Pancreas (tissue), 10 donors: ENCODE measurements around the gene ZFP92. TPM values are rescaled to one million over a fixed set of nuclear protein-coding genes. Genes with fewer than 3 reads are reported as not detected.

ENCODE experiments used
- ATAC-seq, 4 donors: fragments of 200-7000 bp; cut with Tn5 transposase; one replicate each; pipeline versions ENCODE4 v1.8.0 to v1.9.1; 2020; ENCODE audit warnings: mild to moderate bottlenecking in 4 of 4, moderate library complexity in 4 of 4
- DNase-seq, 6 donors: peaks; one replicate each; pipeline ENCODE4 v3.0.0-alpha.2; 2020
- FAIRE-seq: peaks from 2 replicates; lab custom pipeline; 2012; peaks lifted over from hg19 to GRCh38; lab: Jason Lieb, UNC
- H3K27ac ChIP-seq, 4 donors: fragments of 200-600 bp; sonication (generic); 1 replicate in 3 of 4; 2 replicates in 1 of 4; pipeline versions ENCODE4 v1.5.0 to v1.8.0; 2020
- H3K27me3 ChIP-seq, 4 donors: fragments of 200-600 bp; one replicate each; pipeline ENCODE4 v1.8.0; 2021
- H3K36me3 ChIP-seq, 3 donors: fragments of 200-600 bp; sonication (generic) in 1 of 3; one replicate each; pipeline versions ENCODE4 v1.5.0 to v1.8.0; 2020 to 2021
- H3K4me1 ChIP-seq, 3 donors: fragments of 200-600 bp; one replicate each; pipeline ENCODE4 v1.8.0; 2021
- H3K4me3 ChIP-seq, 4 donors: fragments of 200-600 bp; sonication (generic) in 2 of 4; one replicate each; pipeline versions ENCODE4 v1.5.0 to v1.8.0; 2020 to 2021
- H3K9me3 ChIP-seq, 4 donors: fragments of 200-600 bp; one replicate each; pipeline ENCODE4 v1.8.0; 2021
- CTCF ChIP-seq, 4 donors: fragments of 200-600 bp; sonication (generic) in 3 of 4; IDR thresholded peaks; one replicate each; pipeline versions ENCODE4 v1.5.0 to v1.8.0; 2021; ENCODE audit warnings: antibody characterized with exemption in 4 of 4
- WGBS, 2 donors: extraction: QIAGEN DNeasy Blood & Tissue Kit; methylation state at CpG; one replicate each; pipeline ENCODE4 v1.1.7; 2013; 5-methylcytosine and 5-hydroxymethylcytosine counted together
- intact Hi-C, 3 donors: fragments of 100-400 bp; cut with DNase I; formaldehyde crosslinking; loops; one replicate each; pipeline versions ENCODE4 v1.11.1 to v1.14.2; 2022
- polyA plus RNA-seq, 2 donors: library from polyadenylated mRNA; stranded (reverse); fragments of 200-250 nt; gene quantifications; one replicate each; pipeline ENCODE4 v1.2.3, GENCODE V29; 2013
- total RNA-seq, 6 donors: library from RNA; stranded (reverse); fragmentation: NEBNext Ultra II Directional in 4 of 6; extraction: Animal tissue kit (Norgen Biotek cat#: 25700) in 4 of 6; gene quantifications; one replicate each; pipeline versions ENCODE4 v1.2.1 to v1.2.4, GENCODE V29; 2021 to 2023
- donor health status: healthy with polysubstance abuse.
- donor health status: DM: no; HTN: no; CAD: no; lungs with moderate emphysema.
- donor health status: DM: no; HTN: no; CAD: no.
- donor health status: control.
- donor health status: control.
- donor health status: Bipolar disorder and iron deficiency.
- donor health status: DM: yes; HTN: yes; CAD: no.
- donor health status: DM: no; HTN: no; CAD: no.
- donor health status: DM: no; HTN: no; CAD: no.
- donor health status: DM: yes; HTN: yes; CAD: no.

ZFP92 gene
- total and polyA plus RNA-seq, 8 donors = 0.28 to 1.00 (median 0.41) TPM

- no peaks in the 10 kb centered on the region for H3K36me3 ChIP-seq
- no peak overlapping the region for H3K4me3 ChIP-seq
- intact Hi-C loops = no loop called here
- FAIRE-seq (no peak), ATAC-seq (no peak), DNase-seq (no peak)
- H3K9me3 ChIP-seq = no peaks in the 10 kb centered on the region
- 82 to 89% methylated on average over 11 to 12 of the region's 12 CpGs for WGBS, 2 donors
- H3K4me1 ChIP-seq = no peaks in the 10 kb centered on the region
- H3K27me3 ChIP-seq = peaks cover 0 to 4% (median 0%) of the 10 kb centered on the region in 4 donors
- H3K27ac ChIP-seq = no peak overlapping the region
- no peak for TF ChIP-seq CTCF (IDR thresholded peaks at IDR 0.05)
Measured at GRCh38 chrX:153408871-153409351, 2.4 kb upstream of the ZFP92 start.

- 78 to 79% methylated on average over 27 to 30 of the region's 30 CpGs for WGBS, 2 donors
- no peak for FAIRE-seq
Measured at GRCh38 chrX:153409414-153410101, 1.7 kb upstream of the ZFP92 start.

GRCh38 chrX:153410373-153410772, 899 bp upstream of the ZFP92 start:
- no peak for ATAC-seq
- intact Hi-C loops = no loop called here
- no peaks in the 10 kb centered on the region for H3K9me3 ChIP-seq
- H3K36me3 ChIP-seq = no peaks in the 10 kb centered on the region
- H3K27me3 ChIP-seq = no peaks in the 10 kb centered on the region
- no peak overlapping the region for H3K4me3 ChIP-seq
- DNase-seq = peak in 1 of 6 donors; percentile 37
- H3K27ac ChIP-seq = no peak overlapping the region
- 89 to 91% methylated on average over 15 of the region's 15 CpGs for WGBS, 2 donors
- no peak for FAIRE-seq
- TF ChIP-seq CTCF (IDR thresholded peaks at IDR 0.05) = no peak
- no peaks in the 10 kb centered on the region for H3K4me1 ChIP-seq

More at GRCh38 chrX:153409414-153410101, 1.7 kb upstream of the ZFP92 start:
- Histone ChIP-seq H3K4me3 (no peak overlapping the region), H3K36me3 (no peaks in the 10 kb centered on the region), H3K27me3 (peaks cover 0 to 4% (median 0%) of the 10 kb centered on the region in 4 donors), H3K9me3 (no peaks in the 10 kb centered on the region), H3K27ac (no peak overlapping the region), H3K4me1 (no peaks in the 10 kb centered on the region)
- intact Hi-C loops = no loop called here
- DNase-seq = no peak
- TF ChIP-seq CTCF (IDR thresholded peaks at IDR 0.05) = no peak
- no peak for ATAC-seq

GRCh38 chrX:153410888-153411254, 401 bp upstream of the ZFP92 start:
- H3K4me1 ChIP-seq = no peaks in the 10 kb centered on the region
- ATAC-seq = no peak
- no peaks in the 10 kb centered on the region for H3K27me3 ChIP-seq
- intact Hi-C loops = no loop called here
- no peaks in the 10 kb centered on the region for H3K36me3 ChIP-seq
- H3K4me3 ChIP-seq = peak overlapping the region in 3 of 4 donors; percentile 14 to 45 (median 38)
- FAIRE-seq = no peak
- no peak for DNase-seq
- TF ChIP-seq CTCF (IDR thresholded peaks at IDR 0.05) = no peak
- WGBS, 2 donors = 52 to 66% methylated on average over 12 of the region's 12 CpGs
- H3K27ac ChIP-seq = no peak overlapping the region
- H3K9me3 ChIP-seq = no peaks in the 10 kb centered on the region

- Histone ChIP-seq H3K4me1 (no peaks in the 10 kb centered on the region), H3K9me3 (no peaks in the 10 kb centered on the region), H3K27ac (no peak overlapping the region), H3K36me3 (no peaks in the 10 kb centered on the region), H3K4me3 (peak overlapping the region in 3 of 4 donors; percentile 14 to 45 (median 38)), H3K27me3 (peaks cover 0 to 1% (median 0%) of the 10 kb centered on the region in 4 donors)
- ATAC-seq = peak in 2 of 4 donors; percentile 11 to 13
- FAIRE-seq = no peak
- intact Hi-C loops = no loop called here
- no peak for DNase-seq
- WGBS, 2 donors = 53 to 72% methylated on average over 17 of the region's 17 CpGs
- no peak for TF ChIP-seq CTCF (IDR thresholded peaks at IDR 0.05)
Measured at GRCh38 chrX:153411988-153412574, 809 bp downstream of the ZFP92 start.
